ENCODE measurements around the gene IKBKE.

The IKBKE gene

GRCh38 chr1:206516728-206516990 lies 46.4 kb downstream of the IKBKE start:
- DNase-seq, result no peak

GRCh38 chr1:206517784-206518183 lies 47.5 kb downstream of the IKBKE start:
- DNase-seq, result no peak

GRCh38 chr1:206518206-206518605 lies 47.9 kb downstream of the IKBKE start:
- DNase-seq, result no peak

GRCh38 chr1:206518743-206519142 lies 48.5 kb downstream of the IKBKE start:
- DNase-seq, result no peak

GRCh38 chr1:206521127-206521526 lies 50.9 kb downstream of the IKBKE start:
- no peak for DNase-seq

GRCh38 chr1:206521694-206522402 lies 51.6 kb downstream of the IKBKE start:
- no peak for DNase-seq

DNA sequence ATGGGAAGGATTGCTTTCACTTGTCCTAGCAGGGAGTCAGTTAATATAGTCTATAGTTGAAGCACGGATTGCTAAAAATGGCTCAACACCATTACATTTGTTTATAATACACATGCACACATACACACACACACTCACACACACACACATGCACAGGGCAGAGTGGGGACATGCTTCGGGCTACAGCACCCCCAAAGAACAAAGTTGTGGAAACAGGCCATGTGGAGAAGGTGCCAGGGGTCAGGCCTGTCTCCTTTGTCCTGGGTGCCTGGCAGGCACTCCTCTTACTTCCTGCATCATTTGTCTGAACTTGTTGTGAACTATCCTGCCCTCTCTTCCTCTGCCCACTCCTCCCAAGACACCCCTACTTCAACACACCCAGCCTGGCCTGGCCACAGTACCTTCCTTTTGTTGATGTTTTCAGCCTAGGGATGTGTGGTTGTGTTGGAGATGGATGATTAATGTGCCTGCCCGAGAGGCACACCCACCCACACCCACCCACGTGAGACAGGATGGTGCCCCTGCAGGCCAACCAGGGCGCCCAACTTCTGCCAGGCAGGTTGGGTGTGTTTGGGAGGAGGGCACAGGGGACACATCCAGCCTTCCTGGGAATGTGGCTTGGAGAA lies 54.6 kb downstream of the IKBKE start:
- DNase-seq, result no peak

- DNase-seq, result no peak
Measured at GRCh38 chr1:206526064-206526911, 56.0 kb downstream of the IKBKE start.

- DNase-seq, result no peak
Measured at GRCh38 chr1:206529425-206529824, 59.1 kb downstream of the IKBKE start.

GRCh38 chr1:206532368-206532767 lies 62.1 kb downstream of the IKBKE start:
- no peak for DNase-seq

- no peak for DNase-seq
Measured at GRCh38 chr1:206534552-206534951, 64.3 kb downstream of the IKBKE start.

DNA sequence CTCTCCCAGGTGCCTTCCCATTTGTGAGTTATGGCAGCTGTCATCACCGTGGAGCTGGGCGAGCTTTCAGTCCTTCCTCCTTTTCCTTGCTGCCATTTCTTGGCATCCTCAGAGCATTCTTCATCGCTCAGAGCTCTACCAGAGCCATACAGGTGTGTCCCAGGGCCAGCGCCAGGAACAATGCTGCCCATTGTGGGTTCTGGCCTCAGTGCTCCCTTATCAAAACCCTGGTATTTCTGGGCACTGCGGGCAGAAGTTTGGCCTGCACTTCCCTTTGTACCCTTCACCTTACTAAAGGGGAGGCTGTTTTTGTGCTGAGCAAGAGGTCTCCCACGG lies 65.5 kb downstream of the IKBKE start:
- no peak for DNase-seq

DNA sequence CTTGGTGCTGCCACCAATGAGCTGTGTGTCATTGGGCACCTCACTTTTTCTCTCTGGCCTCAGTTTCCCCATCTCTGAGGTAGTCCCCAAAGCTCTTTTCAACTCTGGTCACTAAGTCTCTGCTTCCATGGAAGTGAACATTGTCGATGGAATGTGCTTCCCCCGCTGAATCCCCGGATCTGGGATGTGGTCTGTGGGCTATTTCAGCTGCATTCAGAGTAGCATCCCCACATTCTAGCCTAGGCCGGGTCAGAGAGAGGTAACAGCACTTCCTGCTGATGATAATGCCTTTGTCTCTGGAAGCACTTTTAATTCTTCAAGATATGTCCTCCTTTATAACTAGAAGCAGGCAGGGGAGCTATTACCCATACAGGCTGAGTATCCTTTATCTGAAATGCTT lies 66.9 kb downstream of the IKBKE start:
- no peak for DNase-seq

DNA sequence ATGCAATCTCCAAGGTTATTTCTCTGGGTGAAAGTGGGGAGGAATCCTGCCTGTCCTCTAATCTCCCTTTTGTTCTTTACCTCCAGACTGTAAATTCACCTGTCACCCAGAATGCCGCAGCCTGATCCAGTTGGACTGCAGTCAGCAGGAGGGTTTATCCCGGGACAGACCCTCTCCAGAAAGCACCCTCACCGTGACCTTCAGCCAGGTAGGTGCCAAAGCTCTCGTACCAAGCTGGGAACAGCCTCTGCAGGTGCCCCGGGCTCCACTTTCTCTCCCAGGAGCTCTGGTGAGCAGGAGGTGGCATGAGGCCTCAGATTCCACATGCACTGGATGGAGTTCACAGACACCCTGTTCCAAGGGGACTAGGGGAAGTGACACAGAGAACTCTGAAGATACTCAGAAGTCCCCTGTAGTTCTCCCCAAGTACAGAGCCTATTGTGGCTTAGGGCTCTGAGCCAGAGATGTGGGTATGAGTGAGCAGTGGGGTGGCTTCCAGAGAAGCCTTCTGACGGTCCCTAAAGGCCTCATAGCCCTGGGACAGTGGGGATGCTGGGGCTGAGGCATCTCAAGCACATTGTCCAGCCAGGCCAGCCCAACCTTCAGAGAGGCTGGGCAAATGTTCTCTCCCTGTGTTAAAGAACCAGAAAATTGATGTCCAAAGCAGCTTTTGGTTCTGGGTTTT lies 68.0 kb downstream of the IKBKE start:
- no peak for DNase-seq

DNA sequence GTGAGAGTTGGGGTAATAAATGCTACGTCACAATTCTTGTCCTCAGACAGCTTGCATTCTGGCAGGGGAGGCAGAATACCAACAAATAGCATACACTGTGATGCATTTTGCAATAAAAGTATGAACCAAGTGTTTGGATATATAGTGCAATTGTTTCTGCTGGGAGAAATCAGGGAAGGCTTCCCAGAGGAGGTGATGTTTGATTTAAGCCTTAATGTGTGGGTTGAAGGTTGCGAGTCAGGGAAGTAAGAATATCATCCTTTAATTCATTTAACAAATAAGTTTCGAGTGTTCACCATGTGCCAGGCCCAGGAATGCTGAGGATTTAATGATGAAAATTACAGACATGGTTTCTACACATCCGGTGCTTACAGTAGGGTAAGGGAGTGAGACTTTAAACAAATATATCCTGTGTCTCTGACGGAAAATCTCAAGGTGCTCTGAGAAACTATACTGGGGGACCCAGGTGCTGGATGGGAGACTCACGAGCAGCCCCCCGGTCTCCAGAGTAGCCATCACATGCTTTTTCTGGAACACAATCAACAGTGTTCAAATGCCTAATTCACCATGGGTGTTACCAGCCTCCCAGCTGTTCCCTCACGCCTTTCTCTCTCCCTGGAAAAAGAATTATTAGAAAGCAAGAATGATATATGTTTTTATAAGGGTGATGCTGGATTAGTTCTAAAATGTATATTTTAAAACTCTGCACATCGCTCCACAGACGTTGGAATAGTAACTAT lies 68.8 kb downstream of the IKBKE start:
- DNase-seq, result no peak

GRCh38 chr1:206540044-206540780 lies 69.9 kb downstream of the IKBKE start:
- no peak for DNase-seq

DNA sequence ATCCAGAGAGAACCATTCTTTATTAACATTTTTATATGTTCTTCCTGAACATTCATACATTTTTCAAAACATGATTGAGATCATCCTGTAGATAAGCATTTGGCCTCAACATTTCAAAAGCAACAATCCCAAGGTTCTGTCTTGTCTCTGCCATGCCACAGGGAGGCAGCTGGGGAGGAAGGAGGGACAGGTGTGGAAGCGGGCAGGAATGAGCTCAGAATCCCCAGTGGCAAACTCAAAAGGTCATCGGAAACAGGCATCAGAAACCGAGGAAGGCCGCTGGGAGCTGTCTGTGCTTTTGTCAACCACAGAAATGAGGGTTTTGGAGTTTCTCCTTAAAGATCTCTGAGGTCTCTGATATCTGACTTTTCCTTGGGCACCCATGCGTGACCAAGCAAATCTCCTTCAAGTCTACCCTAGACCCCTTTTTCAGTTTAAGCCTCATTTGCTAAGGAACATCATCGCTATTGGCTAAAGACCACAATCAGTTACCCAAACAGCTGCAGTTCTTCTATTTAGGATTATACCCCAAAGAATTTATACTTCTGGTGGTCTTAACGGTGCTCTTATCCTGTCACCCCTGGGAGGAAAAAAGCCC lies 71.1 kb downstream of the IKBKE start:
- DNase-seq, result no peak

GRCh38 chr1:206544562-206545257 lies 74.4 kb downstream of the IKBKE start:
- DNase-seq, result peak; percentile 47

DNA sequence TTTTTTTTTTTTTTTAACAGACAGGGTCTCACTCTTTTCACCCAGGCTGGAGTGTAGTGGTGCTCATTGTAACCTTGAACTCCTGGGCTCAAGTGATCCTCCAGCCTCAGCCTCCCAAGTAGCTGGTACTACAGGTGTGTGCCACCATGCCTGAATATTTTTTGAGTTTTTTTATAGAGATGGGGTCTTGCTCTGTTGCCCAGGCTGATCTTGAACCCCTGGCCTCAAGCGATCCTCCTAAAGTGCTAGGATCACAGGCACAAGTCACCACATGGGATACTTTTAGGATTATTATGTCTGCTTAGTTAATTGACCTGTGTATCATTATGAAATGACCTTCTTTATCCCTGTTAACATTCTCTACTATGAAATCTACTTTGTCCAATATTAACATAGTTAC lies 75.1 kb downstream of the IKBKE start:
- no peak for DNase-seq
